ENCODE data around the gene CBR3. TPM values are rescaled to one million over a fixed set of nuclear protein-coding genes. Genes with fewer than 3 reads are reported as not detected.

CBR3 gene
- total RNA-seq, 1 experiment from 2014 or later, result 1.7 TPM

DNA sequence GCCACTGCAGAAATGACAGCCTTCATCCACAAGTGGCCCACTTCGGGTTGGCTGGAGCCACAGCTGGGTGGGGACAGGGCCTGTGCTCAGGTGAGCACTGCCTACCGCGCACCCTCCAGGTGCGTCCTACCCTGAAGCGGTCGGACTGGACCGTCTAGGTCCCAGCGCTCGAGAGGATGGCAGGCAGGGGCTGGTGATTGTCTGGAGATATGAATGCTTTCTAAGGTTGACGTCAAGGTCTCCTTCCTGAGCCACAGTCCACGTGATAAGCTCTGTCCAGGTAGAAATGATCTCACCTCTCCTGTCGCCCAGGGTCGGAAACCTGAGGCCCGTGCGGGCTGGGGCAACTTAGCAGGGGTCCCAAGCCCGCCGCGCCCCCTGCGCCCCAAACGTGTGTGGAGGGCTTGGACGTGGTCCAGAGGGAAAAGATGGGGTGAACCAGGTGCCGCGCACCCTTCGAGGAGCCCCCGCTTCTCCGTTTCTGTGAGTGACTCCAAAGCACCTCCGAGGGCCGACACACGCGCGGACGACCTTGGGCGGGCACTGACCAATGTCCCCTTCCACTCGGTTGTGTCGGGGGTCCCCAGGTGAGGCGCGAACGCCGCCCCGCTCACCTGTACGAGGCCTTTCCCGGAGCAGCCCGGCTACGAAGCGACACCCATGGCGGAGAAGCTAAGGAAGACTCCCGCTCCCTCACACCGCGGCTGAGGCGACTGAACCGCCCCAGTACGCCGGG, 20.9 kb downstream of the CBR3 start:
- H4K20me1 ChIP-seq (ENCODE audit: insufficient read depth), result no peaks in the 10 kb centered on the region
- CTCF ChIA-PET, result interaction anchor here (1.9 kb wide), 1 partner anchor 55 kb away, joined by 5 read pairs; no protein-coding TSS in a partner anchor
- no peak for DNase-seq (ENCODE audit: low read depth, low spot score)
- intact Hi-C loops (cut with micrococcal nuclease), result loop anchor here (1.0 to 5.0 kb wide), 2 partner anchors 55 to 232 kb away; partner anchors contain the start of gene CHAF1B
- no peaks in the 10 kb centered on the region for H3K36me3 ChIP-seq (ENCODE audit: control insufficient read depth in 1 of 2, insufficient read depth in 2 of 2, low read length in 2 of 2)
- peak overlapping the region; percentile 68 to 72 for H3K4me3 ChIP-seq (replicated peaks in 1 of 2; ENCODE audit: low read depth in 1 of 2, low read length in 2 of 2)
- peak overlapping the region; percentile 98 for H3K4me2 ChIP-seq (ENCODE audit: low read length)
- H3K79me2 ChIP-seq (ENCODE audit: insufficient read depth, low read length), result peaks cover 6% of the 10 kb centered on the region
- H3K9me2 ChIP-seq (ENCODE audit: insufficient read depth), result no peaks in the 10 kb centered on the region
- H3K9ac ChIP-seq (ENCODE audit: low read length), result peak overlapping the region; percentile 73
- peaks cover 13 to 25% of the 10 kb centered on the region in 2 experiments for H3K4me1 ChIP-seq (ENCODE audit: control insufficient read depth in 1 of 2, insufficient read depth in 2 of 2, low read length in 2 of 2)
- TF ChIP-seq SIN3A (IDR thresholded peaks at IDR 0.05; ENCODE audit: low read depth) (no peak), SRF (IDR thresholded peaks at IDR 0.05; ENCODE audit: low read depth) (no peak), CEBPB (IDR thresholded peaks at IDR 0.05; ENCODE audit: low read depth) (no peak), ZFX (IDR thresholded peaks at IDR 0.05) (peak; percentile 35; the same call in 1 of the 2 replicates), POLR2AphosphoS5 (IDR thresholded peaks at IDR 0.05; ENCODE audit: low read depth, low read length) (peak; percentile 82)
- TF ChIP-seq, protein P1, sequence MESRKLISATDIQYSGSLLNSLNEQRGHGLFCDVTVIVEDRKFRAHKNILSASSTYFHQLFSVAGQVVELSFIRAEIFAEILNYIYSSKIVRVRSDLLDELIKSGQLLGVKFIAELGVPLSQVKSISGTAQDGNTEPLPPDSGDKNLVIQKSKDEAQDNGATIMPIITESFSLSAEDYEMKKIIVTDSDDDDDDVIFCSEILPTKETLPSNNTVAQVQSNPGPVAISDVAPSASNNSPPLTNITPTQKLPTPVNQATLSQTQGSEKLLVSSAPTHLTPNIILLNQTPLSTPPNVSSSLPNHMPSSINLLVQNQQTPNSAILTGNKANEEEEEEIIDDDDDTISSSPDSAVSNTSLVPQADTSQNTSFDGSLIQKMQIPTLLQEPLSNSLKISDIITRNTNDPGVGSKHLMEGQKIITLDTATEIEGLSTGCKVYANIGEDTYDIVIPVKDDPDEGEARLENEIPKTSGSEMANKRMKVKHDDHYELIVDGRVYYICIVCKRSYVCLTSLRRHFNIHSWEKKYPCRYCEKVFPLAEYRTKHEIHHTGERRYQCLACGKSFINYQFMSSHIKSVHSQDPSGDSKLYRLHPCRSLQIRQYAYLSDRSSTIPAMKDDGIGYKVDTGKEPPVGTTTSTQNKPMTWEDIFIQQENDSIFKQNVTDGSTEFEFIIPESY (IDR thresholded peaks at IDR 0.05; ENCODE audit: extremely low read depth, insufficient replicate concordance, low read length), result no peak
- peak overlapping the region; percentile 38; the same call in 1 of the 2 replicates for H3K27ac ChIP-seq (ENCODE audit: low read depth, low read length)
- POLR2A ChIA-PET, result interaction anchor here (0.6 to 1.8 kb wide), 5 partner anchors 9 to 274 kb away, joined by 3 to 8 read pairs (median 7); partner anchors contain the start of gene MORC3
- H3K27me3 ChIP-seq (ENCODE audit: insufficient read depth, low read length), result no peaks in the 10 kb centered on the region
- peak overlapping the region; percentile 77 for H2AFZ ChIP-seq (ENCODE audit: low read depth, low read length, poor library complexity, severe bottlenecking)
- no peaks in the 10 kb centered on the region for H3K9me3 ChIP-seq (ENCODE audit: control insufficient read depth in 1 of 2, insufficient read depth in 1 of 2, low read depth in 1 of 2, low read length in 2 of 2)
- ATAC-seq, result peak; percentile 22
- BruUV-seq (replicated peaks), result TSS peak; percentile 80
- RAD21 ChIA-PET (ENCODE audit: low non-redundant PET in 1 of 2, low total read pairs in 2 of 2, uncharacterized antibody in 2 of 2, unreplicated experiment in 2 of 2), result interaction anchor here in 1 of 2 experiments (0.6 kb wide), 1 partner anchor 14 kb away, joined by 3 read pairs; no protein-coding TSS in a partner anchor

All from HCT116 (cell line).